K562 (cell line): ENCODE measurements around the gene BRPF1. TPM values are rescaled to one million over a fixed set of nuclear protein-coding genes. Genes with fewer than 3 reads are reported as not detected.

Source experiments
- ATAC-seq: fragments of 200-7000 bp; cut with Tn5 transposase; 3 replicates; pipeline ENCODE4 v1.9.1; 2020; ENCODE audit warnings: moderate library complexity
- BruUV-seq: library from RNA; stranded (reverse); fragments of 400-500 nt; replicated peaks from 2 replicates; lab custom pipeline; 2021; lab: Mats Ljungman, UMichigan
- CTCF ChIA-PET: fragments of 300-600 bp; formaldehyde crosslinking; extraction: SDS; loops from one replicate; lab custom pipeline; 2021; ENCODE audit warnings: low intra/inter-chr PET ratio; lab: Yijun Ruan, JAX
- POLR2A ChIA-PET: fragments of 300-600, 350-650 bp; sonication (Branson Sonifier 250); formaldehyde crosslinking; extraction: SDS; loops from one replicate; lab custom pipeline; 2021; ENCODE audit warnings: antibody characterized with exemption, inconsistent platforms; lab: Yijun Ruan, JAX
- DNase-seq, 4 experiments: peaks; one replicate each; pipeline versions ENCODE4 v3.0.0 to v3.0.0-alpha.2; 2011 to 2018; ENCODE audit warnings: low spot score in 3 of 4, mixed read lengths in 3 of 4; ENCODE audit errors: extremely low read depth in 1 of 4
- FAIRE-seq: peaks from 2 replicates; lab custom pipeline; 2011; peaks lifted over from hg19 to GRCh38; lab: Jason Lieb, UNC
- H2AFZ ChIP-seq: 2 replicates; pipeline ENCODE4 v1.6.0; 2011; ENCODE audit warnings: low read depth, low read length, control low read depth, inconsistent platforms
- H3K27ac ChIP-seq: fragments of 200-600 bp; 3 replicates; pipeline ENCODE4 v1.8.0; 2011; ENCODE audit warnings: low read depth, mild to moderate bottlenecking, control low read depth, inconsistent platforms, low read length, moderate library complexity, mixed read lengths; ENCODE audit errors: extremely low read depth
- H3K27me3 ChIP-seq, 2 experiments: fragments of 300-600 bp in 1 of 2; 2 replicates in 1 of 2; 3 replicates in 1 of 2; pipeline versions ENCODE4 v1.6.0 to v1.8.0; 2011; ENCODE audit warnings: inconsistent platforms in 2 of 2, low read length in 2 of 2, mild to moderate bottlenecking in 1 of 2, mixed read lengths in 1 of 2, moderate library complexity in 1 of 2; ENCODE audit not compliant: control insufficient read depth in 2 of 2, insufficient read depth in 2 of 2
- H3K36me3 ChIP-seq: fragments of 300-600 bp; 3 replicates; pipeline ENCODE4 v1.8.0; 2011; ENCODE audit warnings: mild to moderate bottlenecking, low read length, inconsistent platforms; ENCODE audit not compliant: control insufficient read depth, insufficient read depth
- H3K4me1 ChIP-seq, 2 experiments: fragments of 200-600 bp in 1 of 2; replicated peaks in 1 of 2; 2 replicates in 1 of 2; 3 replicates in 1 of 2; pipeline versions ENCODE4 v1.5.1 to v1.8.0; 2011; ENCODE audit warnings: inconsistent platforms in 2 of 2, low read length in 2 of 2, mild to moderate bottlenecking in 1 of 2, mixed read lengths in 1 of 2, moderate library complexity in 1 of 2; ENCODE audit not compliant: control insufficient read depth in 2 of 2, insufficient read depth in 2 of 2
- H3K4me2 ChIP-seq: 2 replicates; pipeline ENCODE4 v1.6.1; 2011; ENCODE audit warnings: low read length, control low read depth, inconsistent platforms, mixed read lengths; ENCODE audit not compliant: insufficient read depth
- H3K4me3 ChIP-seq: fragments of 200-600 bp; sonication (generic), shearing (Covaris generic); 2 replicates; pipeline ENCODE4 v1.5.1; 2016; ENCODE audit warnings: control low read depth, inconsistent platforms
- H3K79me2 ChIP-seq: fragments of 200-600 bp; 3 replicates; pipeline ENCODE4 v1.8.0; 2011; ENCODE audit warnings: low read length, inconsistent platforms; ENCODE audit not compliant: control insufficient read depth, insufficient read depth
- H3K9ac ChIP-seq, 2 experiments: 2 replicates each; pipeline versions ENCODE4 v1.6.0 to v1.6.1; 2011; ENCODE audit warnings: low read depth in 2 of 2, low read length in 2 of 2, control low read depth in 1 of 2, inconsistent platforms in 1 of 2, mild to moderate bottlenecking in 1 of 2, mixed read lengths in 1 of 2; ENCODE audit not compliant: insufficient read depth in 1 of 2
- H3K9me1 ChIP-seq: one replicate; pipeline ENCODE4 v1.6.0; 2011; ENCODE audit warnings: inconsistent platforms, mild to moderate bottlenecking, low read length, moderate library complexity; ENCODE audit not compliant: control insufficient read depth, insufficient read depth
- H3K9me3 ChIP-seq: replicated peaks from 2 replicates; pipeline ENCODE4 v1.5.1; 2011; ENCODE audit warnings: low read depth, low read length, inconsistent platforms; ENCODE audit not compliant: control insufficient read depth, insufficient read depth
- H4K20me1 ChIP-seq: replicated peaks from 2 replicates; pipeline ENCODE4 v1.6.1; 2011; ENCODE audit warnings: low read length, inconsistent platforms, mixed read lengths; ENCODE audit not compliant: control insufficient read depth, insufficient read depth
- BCOR ChIP-seq: fragments of 450-650 bp; IDR thresholded peaks from 2 replicates; pipeline ENCODE4 v1.6.1; 2016
- KDM1A ChIP-seq, 2 experiments: fragments of 450-650 bp; IDR thresholded peaks; 2 replicates each; pipeline ENCODE4 v1.6.1; 2016; ENCODE audit warnings: mild to moderate bottlenecking in 2 of 2
- RBM25 ChIP-seq: fragments of 200-400 bp; formaldehyde crosslinking; IDR thresholded peaks from 2 replicates; pipeline ENCODE4 v1.6.1; 2018; ENCODE audit warnings: low read length, low read depth, moderate library complexity; ENCODE audit not compliant: severe bottlenecking
- RCOR1 ChIP-seq, 2 experiments: IDR thresholded peaks; 2 replicates each; pipeline ENCODE4 v1.6.1; 2012; ENCODE audit warnings: low read depth in 2 of 2, low read length in 2 of 2, borderline replicate concordance in 1 of 2, improper control_type of control experiment in 1 of 2
- ZFP36 ChIP-seq: fragments of 150-350 bp; IDR thresholded peaks from 2 replicates; pipeline ENCODE4 v1.6.1; 2018; ENCODE audit warnings: low read length, low read depth; ENCODE audit not compliant: partially characterized antibody
- ZNF318 ChIP-seq, 2 experiments: fragments of 450-650 bp; IDR thresholded peaks; 2 replicates each; pipeline ENCODE4 v1.6.1; 2016; ENCODE audit warnings: mild to moderate bottlenecking in 2 of 2, borderline replicate concordance in 1 of 2, low read depth in 1 of 2, moderate library complexity in 1 of 2
- WGBS: fragments of 100-300 bp; shearing (Covaris generic); methylation state at CpG from one replicate; pipeline ENCODE4 v1.1.6; 2016; ENCODE audit warnings: low coverage, mixed read lengths; ENCODE audit not compliant: insufficient coverage; ENCODE audit errors: missing lambda C conversion rate; 5-methylcytosine and 5-hydroxymethylcytosine counted together
- in situ Hi-C: fragments of 300-500 bp; cut with MboI; formaldehyde crosslinking; loops from 4 replicates; pipeline ENCODE4 v1.15.0; 2018; ENCODE audit warnings: inconsistent platforms, mixed read lengths
- intact Hi-C: fragments of 100-400 bp; cut with micrococcal nuclease; formaldehyde crosslinking; loops from 2 replicates; pipeline ENCODE4 v1.14.2; 2022
- polyA plus RNA-seq, 8 experiments: library from polyadenylated mRNA; depleted of rRNA in 4 of 8; stranded (reverse) in 5 of 8; unstranded in 3 of 8; fragments of >200 nt; fragmentation: Nextera tagmentation in 2 of 8; fragmentation: Illumina TruSeq in 1 of 8; extraction: Ambion mirVana in 2 of 8; extraction: Trizol in 1 of 8; gene quantifications; 2 replicates each; pipeline versions ENCODE4 v1.2.1 to v1.2.3, GENCODE V29; 2011 to 2014; ENCODE audit warnings: inconsistent platforms in 1 of 8, missing spikeins in 1 of 8
- total RNA-seq, 7 experiments: library from RNA; depleted of rRNA in 6 of 7; stranded (reverse); fragments of >200 nt in 6 of 7; fragmentation: Illumina TruSeq in 2 of 7; extraction: Trizol in 2 of 7; gene quantifications; 2 replicates each; pipeline versions ENCODE4 v1.2.1 to v1.2.3, GENCODE V29; 2011 to 2021; ENCODE audit warnings: low replicate concordance in 1 of 7

The BRPF1 gene
- total and polyA plus RNA-seq, 9 of the 15 experiments (the other 6 are each of a cell fraction or from before 2014, with no cell fraction given), result 1.1 to 40.2 (median 23.5) TPM

- no peak for FAIRE-seq
- Histone ChIP-seq H3K4me1 (peaks cover 0 to 6% of the 10 kb centered on the region in 2 experiments; a peak in 1 of 5 replicates), H2AFZ (no peak overlapping the region)
- TF ChIP-seq RBM25, result peak; percentile 89
- TF ChIP-seq ZNF318 (IDR thresholded peaks at IDR 0.05; ENCODE audit: borderline replicate concordance in 1 of 2, low read depth in 1 of 2), result no peak
- TF ChIP-seq RCOR1 (IDR thresholded peaks at IDR 0.05; ENCODE audit: borderline replicate concordance in 1 of 2, low read depth in 2 of 2, low read length in 2 of 2), result 0 out of 4 replicates have a peak, but pooled peaks of 1 of the 2 experiments have one; percentile 16
- peak; percentile 86 for TF ChIP-seq ZFP36
- peak; percentile 21 to 43; a peak in 2 of 4 replicates for TF ChIP-seq KDM1A (IDR thresholded peaks at IDR 0.05)
- peak; percentile 82 for TF ChIP-seq BCOR
- TF ChIP-seq, all 486 proteins: peak for 5
- Histone ChIP-seq H3K9ac (no peak overlapping the region), H3K9me3 (no peaks in the 10 kb centered on the region), H3K4me2 (no peak overlapping the region), H3K27me3 (no peaks in the 10 kb centered on the region), H3K4me3 (no peak overlapping the region), H3K36me3 (peaks cover 100% of the 10 kb centered on the region), H3K9me1 (no peaks in the 10 kb centered on the region), H4K20me1 (0 out of 2 replicates have a peak, but pooled peaks cover 5% of the 10 kb centered on the region), H3K27ac (no peak overlapping the region), H3K79me2 (no peaks in the 10 kb centered on the region; the same call in 2 of the 3 replicates)
- in situ Hi-C loops (no loop called here), intact Hi-C loops (no loop called here)
- no TSS peak for BruUV-seq
- 100% methylated on average over 1 of the region's 1 CpG for WGBS
- ChIA-PET POLR2A (interaction anchor here (6.1 kb wide), 1 partner anchor 10 kb away, joined by 60 read pairs; the partner anchor contains the start of gene BRPF1), CTCF (no interaction called here)
- no peak for DNase-seq
- ATAC-seq, result no peak
Observed at GRCh38 chr3:9742560-9742959, 11.0 kb downstream of the BRPF1 start.
